ENCODE data around the gene CLDN20. TPM values are rescaled to one million over a fixed set of nuclear protein-coding genes. Genes with fewer than 3 reads are reported as not detected.
"Not testable (repeated sequence)": the region's sequence is repeated elsewhere in the genome, so short reads cannot be mapped to it uniquely, and the experiment has no call there.

CLDN20 gene
- total RNA-seq: not detected

DNA sequence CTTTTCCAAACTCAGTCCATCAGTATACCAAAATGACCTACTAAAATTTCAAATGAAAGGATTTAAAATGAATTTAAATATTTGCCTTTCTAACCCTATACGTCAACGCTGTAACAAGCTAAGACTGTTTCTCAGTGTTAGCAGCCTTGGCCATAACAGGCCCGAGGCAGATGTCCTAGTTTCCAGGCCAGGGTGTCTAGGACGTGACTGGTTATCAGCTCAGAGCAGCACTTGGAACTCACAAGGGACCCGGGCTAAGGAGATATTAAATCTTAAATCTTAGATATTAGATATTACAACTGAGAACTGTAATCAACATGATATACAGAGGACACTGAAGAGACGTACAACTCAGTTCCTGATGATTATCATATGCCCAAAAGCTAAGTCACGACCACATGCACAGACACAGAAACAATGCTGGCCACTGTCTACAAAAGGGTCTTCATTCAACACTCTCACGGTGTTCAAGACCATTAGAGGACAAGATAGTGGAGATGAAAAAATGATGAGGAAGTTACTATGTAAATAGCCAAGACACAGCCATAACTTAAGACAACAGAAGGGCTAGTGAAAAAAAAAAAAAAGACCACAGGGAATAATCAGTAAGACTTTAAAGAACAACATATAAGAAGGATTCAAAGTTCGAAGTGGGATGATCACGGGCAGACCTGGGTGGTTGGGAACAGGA is at the start of gene CLDN20:
Gene CLDN20, plus strand, starts transcription at position 641 of the 691 bp plus-strand sequence. CDS start 11,707 bp downstream, outside the sequence.
- Histone ChIP-seq H3K4me1 (ENCODE audit: insufficient read depth, low read length) (no peaks in the 10 kb centered on the region), H3K27me3 (ENCODE audit: insufficient read depth, low read length) (no peaks in the 10 kb centered on the region), H3K4me3 (ENCODE audit: low read length) (no peak within 1 kb of the TSS), H3K9me3 (ENCODE audit: low read depth, low read length) (no peaks in the 10 kb centered on the region)

- H3K4me1 ChIP-seq (ENCODE audit: insufficient read depth, low read length): peaks cover 10% of the 10 kb centered on the region
- no peaks in the 10 kb centered on the region for H3K9me3 ChIP-seq (ENCODE audit: low read depth, low read length)
- no peaks in the 10 kb centered on the region for H3K27me3 ChIP-seq (ENCODE audit: insufficient read depth, low read length)
- H3K4me3 ChIP-seq (ENCODE audit: low read length): no peak overlapping the region
These were observed 47.9 kb upstream of the CLDN20 start for GRCh38 chr6:155215906-155216305.

GRCh38 chr6:155216312-155217046 is 47.3 kb upstream of the CLDN20 start:
- Histone ChIP-seq H3K9me3 (ENCODE audit: low read depth, low read length) (no peaks in the 10 kb centered on the region), H3K27me3 (ENCODE audit: insufficient read depth, low read length) (no peaks in the 10 kb centered on the region), H3K4me3 (ENCODE audit: low read length) (no peak overlapping the region), H3K4me1 (ENCODE audit: insufficient read depth, low read length) (peaks cover 16% of the 10 kb centered on the region)

GRCh38 chr6:155218711-155219110 is 45.1 kb upstream of the CLDN20 start:
- not testable (repeated sequence) for H3K27me3 ChIP-seq (ENCODE audit: insufficient read depth, low read length); H3K9me3 ChIP-seq (ENCODE audit: low read depth, low read length); H3K4me3 ChIP-seq (ENCODE audit: low read length)
- peaks cover 35% of the 10 kb centered on the region for H3K4me1 ChIP-seq (ENCODE audit: insufficient read depth, low read length)

DNA sequence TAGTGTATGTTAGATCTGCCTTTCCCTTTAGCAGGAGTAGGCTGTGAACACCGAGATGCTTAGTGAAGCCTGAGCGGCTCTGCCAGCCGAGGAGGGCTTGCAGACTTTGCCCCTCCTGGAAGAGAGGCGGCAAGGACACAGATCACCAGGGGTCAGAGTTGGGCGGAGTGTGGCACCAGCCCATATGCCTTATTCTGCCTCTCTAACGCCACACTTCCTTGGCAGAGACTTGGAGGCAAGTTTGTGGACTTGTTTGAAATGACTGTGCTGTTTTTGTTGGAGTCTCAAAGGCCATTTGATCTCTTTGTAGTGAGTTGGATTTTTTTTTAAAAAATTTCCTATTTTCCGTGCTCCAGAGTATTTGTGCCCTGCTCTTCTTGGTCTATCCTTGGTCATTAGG is 44.5 kb upstream of the CLDN20 start:
- H3K4me3 ChIP-seq (ENCODE audit: low read length): no peak overlapping the region
- peaks cover 41% of the 10 kb centered on the region for H3K4me1 ChIP-seq (ENCODE audit: insufficient read depth, low read length)
- H3K9me3 ChIP-seq (ENCODE audit: low read depth, low read length): no peaks in the 10 kb centered on the region
- no peaks in the 10 kb centered on the region for H3K27me3 ChIP-seq (ENCODE audit: insufficient read depth, low read length)

- Histone ChIP-seq H3K9me3 (ENCODE audit: low read depth, low read length) (no peaks in the 10 kb centered on the region), H3K4me1 (ENCODE audit: insufficient read depth, low read length) (peaks cover 47% of the 10 kb centered on the region), H3K27me3 (ENCODE audit: insufficient read depth, low read length) (no peaks in the 10 kb centered on the region), H3K4me3 (ENCODE audit: low read length) (no peak overlapping the region)
These were observed 43.9 kb upstream of the CLDN20 start for GRCh38 chr6:155219858-155220301.

GRCh38 chr6:155221086-155221485 is 42.7 kb upstream of the CLDN20 start:
- no peak overlapping the region for H3K4me3 ChIP-seq (ENCODE audit: low read length)
- no peaks in the 10 kb centered on the region for H3K9me3 ChIP-seq (ENCODE audit: low read depth, low read length)
- H3K4me1 ChIP-seq (ENCODE audit: insufficient read depth, low read length): peaks cover 52% of the 10 kb centered on the region
- no peaks in the 10 kb centered on the region for H3K27me3 ChIP-seq (ENCODE audit: insufficient read depth, low read length)

DNA sequence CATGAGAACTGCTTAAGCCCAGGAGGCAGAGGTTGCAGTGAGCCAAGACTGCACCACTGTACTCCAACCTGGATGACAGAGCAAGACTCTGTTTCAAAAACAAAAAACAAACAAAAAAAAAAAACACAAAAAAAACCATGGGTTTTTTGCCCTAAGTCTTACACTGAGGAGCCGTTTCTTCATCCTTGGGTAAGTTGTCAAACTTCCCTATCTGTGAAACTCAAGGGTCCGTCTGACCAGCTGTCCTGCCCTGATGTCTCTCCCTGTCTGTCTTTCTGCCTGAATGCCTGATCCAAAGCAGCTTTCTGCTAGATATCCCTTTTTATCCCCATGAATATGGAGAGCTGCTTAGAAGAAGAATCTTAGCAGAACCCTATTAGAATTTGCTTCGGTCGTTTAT is 41.3 kb upstream of the CLDN20 start:
- Histone ChIP-seq H3K27me3 (ENCODE audit: insufficient read depth, low read length) (no peaks in the 10 kb centered on the region), H3K9me3 (ENCODE audit: low read depth, low read length) (no peaks in the 10 kb centered on the region), H3K4me1 (ENCODE audit: insufficient read depth, low read length) (peaks cover 52% of the 10 kb centered on the region), H3K4me3 (ENCODE audit: low read length) (no peak overlapping the region)

DNA sequence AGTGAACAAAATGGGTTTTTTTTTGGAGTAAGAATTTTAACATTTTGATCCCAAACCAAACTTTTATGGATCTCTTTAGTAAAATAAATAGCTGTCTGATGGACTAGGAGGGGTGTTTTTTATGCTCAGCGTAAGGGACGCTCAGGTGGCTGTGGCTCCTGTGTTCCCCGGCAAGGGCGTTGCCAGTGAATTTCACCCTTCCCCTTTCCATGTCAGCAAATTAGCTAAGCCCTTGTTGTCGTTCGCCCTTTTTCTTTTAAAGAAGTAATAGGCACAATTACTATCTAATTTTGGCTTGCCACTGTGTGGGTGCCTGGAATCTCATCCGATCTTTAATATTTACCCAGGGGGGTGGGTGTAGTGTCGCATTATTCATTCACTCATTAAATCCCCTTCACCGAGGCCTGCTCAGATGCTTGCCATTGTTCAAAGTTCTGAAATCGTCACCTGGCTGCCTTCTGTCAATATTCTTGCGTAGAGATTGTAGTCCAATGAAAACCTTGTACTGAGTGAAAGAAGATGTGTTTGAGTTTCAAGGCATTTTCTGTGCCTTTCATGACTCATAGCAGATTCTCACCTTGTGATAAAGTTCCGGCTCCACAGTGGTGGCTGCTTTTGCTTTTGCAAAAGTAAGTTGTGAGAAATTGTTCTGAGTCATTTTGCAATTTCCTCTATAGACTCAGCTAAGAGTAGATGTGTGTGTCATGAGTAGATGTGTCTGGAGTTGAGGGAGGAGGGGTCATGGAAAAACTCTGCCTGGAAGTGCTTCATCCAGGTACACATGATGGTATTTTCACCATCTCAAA is 40.0 kb upstream of the CLDN20 start:
- Histone ChIP-seq H3K9me3 (ENCODE audit: low read depth, low read length) (no peaks in the 10 kb centered on the region), H3K27me3 (ENCODE audit: insufficient read depth, low read length) (no peaks in the 10 kb centered on the region), H3K4me1 (ENCODE audit: insufficient read depth, low read length) (peaks cover 52% of the 10 kb centered on the region), H3K4me3 (ENCODE audit: low read length) (no peak overlapping the region)

GRCh38 chr6:155224618-155225017 is 39.2 kb upstream of the CLDN20 start:
- Histone ChIP-seq H3K27me3 (ENCODE audit: insufficient read depth, low read length) (no peaks in the 10 kb centered on the region), H3K4me3 (ENCODE audit: low read length) (no peak overlapping the region), H3K4me1 (ENCODE audit: insufficient read depth, low read length) (peaks cover 52% of the 10 kb centered on the region), H3K9me3 (ENCODE audit: low read depth, low read length) (no peaks in the 10 kb centered on the region)

GRCh38 chr6:155227046-155227445 is 36.8 kb upstream of the CLDN20 start:
- Histone ChIP-seq H3K9me3 (ENCODE audit: low read depth, low read length) (no peaks in the 10 kb centered on the region), H3K27me3 (ENCODE audit: insufficient read depth, low read length) (no peaks in the 10 kb centered on the region), H3K4me1 (ENCODE audit: insufficient read depth, low read length) (peaks cover 30% of the 10 kb centered on the region)

GRCh38 chr6:155228546-155229166 is 35.2 kb upstream of the CLDN20 start:
- Histone ChIP-seq H3K4me1 (ENCODE audit: insufficient read depth, low read length) (peaks cover 17% of the 10 kb centered on the region), H3K9me3 (ENCODE audit: low read depth, low read length) (no peaks in the 10 kb centered on the region), H3K27me3 (ENCODE audit: insufficient read depth, low read length) (no peaks in the 10 kb centered on the region), H3K4me3 (ENCODE audit: low read length) (no peak overlapping the region)

More at GRCh38 chr6:155227046-155227445, 36.8 kb upstream of the CLDN20 start:
- H3K4me3 ChIP-seq (ENCODE audit: low read length): no peak overlapping the region

DNA sequence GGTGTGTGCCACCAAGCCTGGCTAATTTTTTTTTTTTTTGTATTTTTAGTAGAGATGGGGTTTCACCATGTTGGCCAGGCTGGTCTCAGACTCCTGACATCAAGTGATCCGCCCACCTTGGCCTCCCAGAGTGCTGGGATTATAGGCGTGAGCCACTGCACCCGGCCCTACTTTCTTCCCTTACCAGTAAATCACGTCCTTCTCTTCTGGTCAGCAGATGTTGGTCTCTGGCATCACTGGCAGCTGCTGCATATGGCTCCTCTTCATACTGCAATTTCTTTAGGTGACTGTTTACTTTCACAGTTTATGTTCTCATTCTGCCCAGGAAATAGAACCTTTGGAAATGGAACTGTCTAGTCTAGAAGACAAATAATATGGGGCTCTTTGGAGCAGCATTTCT is 32.8 kb upstream of the CLDN20 start:
- H3K27me3 ChIP-seq (ENCODE audit: insufficient read depth, low read length); H3K4me1 ChIP-seq (ENCODE audit: insufficient read depth, low read length); H3K4me3 ChIP-seq (ENCODE audit: low read length); H3K9me3 ChIP-seq (ENCODE audit: low read depth, low read length): not testable (repeated sequence)

GRCh38 chr6:155232848-155233247 is 31.0 kb upstream of the CLDN20 start:
- Histone ChIP-seq H3K4me3 (ENCODE audit: low read length) (no peak overlapping the region), H3K27me3 (ENCODE audit: insufficient read depth, low read length) (no peaks in the 10 kb centered on the region), H3K4me1 (ENCODE audit: insufficient read depth, low read length) (no peaks in the 10 kb centered on the region), H3K9me3 (ENCODE audit: low read depth, low read length) (no peaks in the 10 kb centered on the region)

- H3K4me3 ChIP-seq (ENCODE audit: low read length): no peak overlapping the region
These were observed 29.6 kb upstream of the CLDN20 start for GRCh38 chr6:155234167-155234566.

More at GRCh38 chr6:155234167-155234566, 29.6 kb upstream of the CLDN20 start:
- Histone ChIP-seq H3K9me3 (ENCODE audit: low read depth, low read length) (no peaks in the 10 kb centered on the region), H3K27me3 (ENCODE audit: insufficient read depth, low read length) (no peaks in the 10 kb centered on the region), H3K4me1 (ENCODE audit: insufficient read depth, low read length) (no peaks in the 10 kb centered on the region)

All from mononuclear cell (primary cell).